CD4-positive, alpha-beta T cell treated with Interleukin-2 at 100 ng/mL for 4 hours (primary cell): ENCODE data around the gene ZMAT5.

Source experiments
- DNase-seq: peaks from one replicate; pipeline ENCODE4 v3.0.0-alpha.2; 2020; ENCODE audit warnings: low spot score

Gene ZMAT5

DNA sequence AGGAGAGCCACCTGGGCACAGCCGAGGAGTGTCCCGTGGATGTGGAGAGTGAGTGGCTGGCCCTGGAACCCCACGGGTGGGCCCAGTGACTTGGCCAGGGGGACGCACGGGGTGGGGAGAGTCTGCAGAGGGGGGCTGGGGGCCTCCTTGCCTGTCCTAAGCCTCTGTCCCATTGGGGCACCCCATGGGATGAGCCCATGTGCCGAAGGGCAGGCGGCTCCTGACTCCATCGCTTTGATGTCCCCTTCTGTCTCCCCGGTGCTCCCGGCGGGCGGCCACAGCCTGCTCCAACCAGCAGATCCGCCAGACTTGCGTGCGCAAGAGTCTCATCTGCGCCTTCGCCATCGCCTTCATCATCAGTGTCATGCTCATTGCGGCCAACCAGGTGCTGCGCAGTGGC, 37.6 kb downstream of the ZMAT5 start:
- no peak for DNase-seq

DNA sequence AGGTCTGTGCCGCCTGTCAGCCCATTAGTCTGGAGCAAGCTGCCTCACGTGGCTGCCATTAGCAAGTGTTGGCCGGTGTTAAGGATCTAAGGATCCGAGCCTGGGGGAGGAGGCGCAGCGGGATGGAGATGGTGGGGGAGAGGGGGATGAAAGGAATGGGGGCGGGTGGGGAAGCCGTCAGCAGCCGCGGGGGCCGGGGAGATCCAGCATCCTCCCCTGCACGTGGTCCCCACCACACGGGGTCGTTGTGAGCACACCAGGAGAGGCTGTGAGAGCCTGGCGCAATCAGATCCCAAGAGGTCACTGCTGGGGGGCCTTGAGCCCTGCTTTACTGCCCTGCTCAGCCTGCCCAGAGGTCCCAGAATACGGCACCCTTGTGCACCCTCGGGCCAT, 39.7 kb downstream of the ZMAT5 start:
- no peak for DNase-seq

DNA sequence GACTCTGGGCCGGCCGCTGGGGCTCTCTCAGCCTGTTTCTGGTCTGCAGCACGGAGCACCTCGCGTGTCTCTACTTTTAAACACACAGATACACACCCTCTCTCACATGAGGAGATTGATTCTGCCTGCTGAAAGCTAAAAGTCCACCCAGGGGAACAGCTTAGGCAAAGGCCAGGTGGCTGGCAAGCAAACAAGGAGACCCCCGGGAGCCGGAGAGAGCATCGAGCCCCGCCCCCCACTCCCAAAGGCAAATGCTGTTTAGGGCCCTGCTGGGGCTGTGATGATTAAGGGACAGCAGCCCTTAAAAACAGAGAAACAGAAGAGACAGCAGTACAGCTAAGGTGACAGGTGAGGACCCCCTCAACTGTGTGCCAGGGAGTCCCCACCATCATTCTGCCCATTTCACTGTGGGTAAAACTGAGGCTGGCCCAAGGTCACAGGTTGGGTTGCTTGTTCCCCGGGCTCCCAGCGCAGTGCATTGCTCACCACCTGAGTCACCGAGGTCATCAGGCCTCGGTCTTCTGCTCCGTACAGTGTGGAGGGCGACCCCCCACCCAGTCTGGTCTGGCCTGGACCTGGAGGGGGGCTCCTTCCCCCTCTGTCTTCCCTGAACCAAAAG, 40.2 kb downstream of the ZMAT5 start:
- no peak for DNase-seq

DNA sequence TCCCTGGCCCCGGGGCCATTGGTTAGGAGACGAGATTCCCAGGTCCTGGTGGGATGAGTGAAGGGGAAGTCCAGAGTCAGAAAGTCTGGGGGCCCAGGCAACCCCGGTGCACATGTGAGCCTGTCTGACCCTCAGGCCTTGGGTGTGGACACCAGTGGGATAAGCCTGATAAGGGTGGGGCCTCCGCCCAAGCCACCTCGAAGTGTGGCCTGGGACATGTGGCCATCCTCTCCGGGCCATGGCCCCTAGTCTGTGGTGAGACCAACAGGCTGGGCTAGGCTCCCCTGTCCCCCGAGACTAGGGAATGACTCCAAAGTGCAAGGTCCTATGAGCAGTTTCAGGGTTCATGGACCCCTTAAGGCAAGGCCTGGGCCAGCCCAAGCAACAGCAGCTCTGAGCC, 40.7 kb downstream of the ZMAT5 start:
- DNase-seq = no peak

DNA sequence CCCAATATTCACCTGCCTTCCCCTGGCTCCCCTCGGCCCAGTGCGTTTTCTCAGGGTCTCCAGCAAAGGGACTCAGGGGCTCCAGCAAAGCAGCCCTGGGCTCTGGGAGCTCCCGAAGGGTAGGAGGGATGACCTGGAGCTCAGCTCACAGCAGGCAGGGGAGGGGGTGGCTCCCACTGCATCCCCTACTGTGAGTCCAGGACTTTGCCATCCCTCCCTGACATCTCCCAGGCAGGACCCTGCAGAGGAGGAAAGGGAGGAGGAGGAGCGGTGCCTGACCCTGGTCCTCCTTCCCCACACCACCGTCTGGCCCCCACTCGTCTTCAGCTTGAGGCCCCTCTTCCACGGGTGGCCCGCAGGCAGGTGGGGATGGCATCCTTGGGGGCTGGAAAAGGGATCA, 42.0 kb downstream of the ZMAT5 start:
- no peak for DNase-seq

DNA sequence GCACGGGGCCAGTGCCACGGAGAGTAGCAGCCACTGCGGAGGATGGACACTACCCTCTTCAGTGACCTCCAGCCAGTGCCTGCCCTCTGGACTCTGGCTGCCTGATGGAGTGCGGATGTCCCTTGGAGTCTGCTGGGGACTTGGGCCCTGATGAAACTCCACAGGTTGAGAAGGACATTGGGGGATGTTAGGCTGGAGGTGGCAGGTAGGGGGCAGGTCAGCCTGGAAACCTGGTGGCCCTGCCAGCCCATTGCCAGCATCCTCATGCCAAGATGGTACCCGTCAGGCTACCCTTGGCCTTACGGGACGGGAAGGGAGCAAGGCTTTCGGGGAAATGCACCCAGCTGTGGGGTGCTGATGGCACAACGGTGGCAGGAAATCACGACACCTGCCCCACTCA, 43.0 kb downstream of the ZMAT5 start:
- no peak for DNase-seq

DNA sequence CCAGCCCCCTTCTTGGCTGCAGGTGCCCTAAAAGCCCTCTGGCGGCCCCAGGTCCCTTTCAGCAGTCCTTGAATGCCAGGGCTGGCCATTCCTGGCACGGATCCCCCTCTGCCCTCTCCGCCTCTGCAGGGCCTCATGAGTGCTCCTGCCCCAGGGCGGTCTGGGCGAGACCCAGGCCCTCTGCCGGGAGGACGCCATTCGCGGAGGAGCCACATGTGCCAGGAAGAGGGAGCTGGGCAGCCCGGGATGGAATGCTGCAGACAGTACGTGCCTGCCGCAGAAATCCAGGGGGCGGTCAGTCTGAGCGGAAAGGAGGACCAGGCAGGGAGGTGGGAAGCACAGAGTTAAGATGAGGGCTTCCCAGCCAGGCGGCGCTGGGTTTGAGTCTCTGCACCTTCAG, 44.2 kb downstream of the ZMAT5 start:
- no peak for DNase-seq

DNA sequence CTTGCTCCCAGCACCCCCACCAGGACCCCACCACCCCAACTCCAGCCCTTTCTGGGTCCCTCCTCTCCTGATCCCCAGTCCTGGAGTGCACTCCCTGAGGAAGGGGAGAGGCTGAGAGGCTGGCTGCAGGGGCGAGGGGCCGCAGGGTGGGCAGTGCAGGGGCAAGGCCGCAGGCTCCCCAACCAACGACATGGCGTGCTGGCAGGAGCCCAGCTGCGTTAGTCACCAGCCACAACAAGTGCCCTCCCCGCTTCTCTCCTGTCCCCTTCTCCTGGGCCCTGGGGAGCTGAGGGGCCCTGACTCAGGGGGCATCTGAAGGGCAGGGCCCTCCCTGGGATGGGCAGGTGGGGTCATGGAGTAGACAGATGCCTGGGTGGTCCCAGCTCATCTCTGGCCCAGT, 44.7 kb downstream of the ZMAT5 start:
- DNase-seq = no peak

DNA sequence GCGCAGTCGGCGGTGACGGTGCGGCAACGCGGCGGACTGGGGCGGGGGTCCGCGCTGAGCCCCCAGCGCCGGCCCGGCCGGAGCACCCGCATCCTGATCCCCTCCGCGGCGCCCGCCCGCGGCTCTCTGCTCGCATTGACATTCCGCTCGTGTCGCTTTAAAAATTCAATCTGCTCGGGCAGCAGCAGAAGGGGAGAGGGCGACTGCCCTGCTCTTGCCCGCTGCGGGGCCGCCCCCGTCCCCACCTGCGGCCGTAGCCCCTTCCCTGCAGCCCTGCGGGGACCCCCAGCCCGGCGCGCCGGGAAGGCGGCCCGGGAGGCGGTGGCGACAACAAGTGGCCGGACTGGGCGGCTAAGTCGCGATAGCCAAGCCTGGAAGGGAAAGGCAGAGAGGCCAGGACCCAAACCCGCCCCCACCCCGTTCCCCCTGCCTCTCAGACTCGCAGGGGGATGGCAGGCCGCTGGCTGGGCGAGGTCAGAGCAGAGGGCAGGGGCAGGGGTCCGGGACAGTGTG, 45.9 kb downstream of the ZMAT5 start:
- DNase-seq = no peak

DNA sequence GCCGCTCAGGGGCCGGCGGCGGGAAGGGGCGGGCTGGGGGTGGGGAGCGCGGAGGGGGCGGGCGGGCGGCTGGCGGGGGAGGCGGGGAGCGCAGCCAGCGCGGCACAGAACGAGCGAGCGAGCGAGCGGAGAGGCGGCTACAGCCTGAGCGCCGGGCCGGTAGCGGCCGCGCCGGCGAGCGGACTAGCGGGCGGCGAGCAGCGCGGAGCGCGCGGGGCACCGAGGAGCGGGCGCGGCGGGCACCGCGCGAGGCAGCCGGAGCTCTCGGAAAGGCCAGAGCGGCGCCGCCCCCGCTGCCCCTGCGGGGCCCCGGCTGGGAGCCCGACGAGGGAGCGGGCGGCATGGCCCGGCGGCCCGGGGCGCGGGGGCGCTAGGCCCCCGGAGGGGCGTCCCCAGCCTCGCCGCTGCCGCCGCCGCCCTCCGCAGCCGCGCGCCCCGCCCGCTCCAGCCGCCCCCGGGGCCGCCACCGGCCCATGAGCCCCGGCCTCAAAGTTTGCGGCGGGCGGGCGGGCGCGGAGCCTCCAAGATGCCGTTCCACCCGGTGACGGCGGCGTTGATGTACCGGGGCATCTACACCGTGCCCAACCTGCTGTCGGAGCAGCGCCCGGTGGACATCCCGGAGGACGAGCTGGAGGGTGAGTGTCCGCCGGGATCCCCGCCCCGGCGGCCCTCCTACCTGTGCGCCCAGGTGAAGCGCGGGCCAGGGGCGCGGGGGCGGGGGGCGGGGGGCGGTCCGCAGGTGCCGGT, 46.7 kb downstream of the ZMAT5 start, which contains the start of gene CABP7:
Gene CABP7, plus strand, starts transcription at position 105 of the 747 bp plus-strand sequence. Its CDS starts 422 bp downstream, at position 527.
- no peak for DNase-seq

DNA sequence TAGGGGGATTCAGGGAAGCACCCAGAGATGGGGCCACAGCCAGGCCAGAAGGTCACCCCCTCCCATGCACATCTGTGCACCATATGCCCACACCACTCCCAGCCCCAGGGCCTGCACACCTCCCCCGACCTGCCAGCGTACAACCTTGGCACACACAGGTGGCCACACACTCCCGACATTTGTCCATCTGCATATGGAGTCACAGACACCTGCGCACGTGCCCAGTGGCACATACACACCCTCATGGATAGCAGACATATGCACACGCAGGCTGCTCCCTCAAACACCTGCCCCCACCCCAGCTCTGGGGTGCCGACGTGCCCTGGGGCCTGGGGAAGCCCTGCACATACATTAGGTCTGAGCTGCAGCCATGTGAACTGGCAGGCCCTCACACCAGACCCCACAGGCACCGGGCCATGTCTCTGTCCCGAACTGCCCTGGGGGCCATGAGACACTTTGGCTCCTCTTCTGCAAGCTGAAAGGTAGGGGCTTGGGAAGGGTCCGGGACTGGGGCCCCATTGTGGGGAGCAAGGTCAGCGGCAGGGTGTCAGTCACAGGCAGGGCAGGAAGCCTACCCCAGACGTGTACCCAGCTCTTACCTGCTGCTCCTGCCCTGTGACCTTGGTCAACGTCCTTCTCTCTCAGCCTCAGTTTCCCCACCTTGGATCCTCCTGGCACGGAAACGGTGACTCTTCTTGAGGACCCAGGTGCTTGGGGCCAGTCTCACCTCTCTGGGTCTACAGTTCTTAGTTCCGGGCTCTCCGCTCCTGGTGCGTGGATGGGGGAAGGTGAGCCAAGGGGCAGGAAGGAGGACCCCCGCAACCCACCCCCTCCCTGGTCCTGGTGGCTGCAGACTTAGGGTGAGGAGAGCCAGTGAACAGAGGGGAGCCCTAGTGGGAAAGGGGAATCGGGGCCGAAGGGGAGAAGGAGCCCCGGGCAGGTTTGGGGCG, 47.6 kb downstream of the ZMAT5 start:
- DNase-seq = no peak

DNA sequence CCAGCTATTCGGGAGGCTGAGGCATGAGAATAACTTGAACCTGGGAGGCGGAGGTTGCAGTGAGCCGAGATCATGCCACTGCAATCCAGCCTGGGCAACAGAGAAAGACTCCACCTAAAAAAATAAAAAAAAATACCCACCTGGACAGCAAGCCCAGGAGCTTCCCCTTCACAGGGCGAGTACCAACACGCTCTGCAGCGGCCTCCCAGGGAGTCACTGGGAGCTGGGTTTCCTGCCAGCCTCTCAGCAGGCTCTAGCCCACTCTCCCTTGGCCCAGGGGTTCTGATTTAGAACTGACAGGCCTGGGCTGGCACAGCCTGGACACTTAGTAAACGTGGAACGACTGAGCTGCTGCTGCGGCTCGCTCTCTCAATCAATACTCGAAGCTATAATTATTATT, 49.0 kb downstream of the ZMAT5 start:
- no peak for DNase-seq

DNA sequence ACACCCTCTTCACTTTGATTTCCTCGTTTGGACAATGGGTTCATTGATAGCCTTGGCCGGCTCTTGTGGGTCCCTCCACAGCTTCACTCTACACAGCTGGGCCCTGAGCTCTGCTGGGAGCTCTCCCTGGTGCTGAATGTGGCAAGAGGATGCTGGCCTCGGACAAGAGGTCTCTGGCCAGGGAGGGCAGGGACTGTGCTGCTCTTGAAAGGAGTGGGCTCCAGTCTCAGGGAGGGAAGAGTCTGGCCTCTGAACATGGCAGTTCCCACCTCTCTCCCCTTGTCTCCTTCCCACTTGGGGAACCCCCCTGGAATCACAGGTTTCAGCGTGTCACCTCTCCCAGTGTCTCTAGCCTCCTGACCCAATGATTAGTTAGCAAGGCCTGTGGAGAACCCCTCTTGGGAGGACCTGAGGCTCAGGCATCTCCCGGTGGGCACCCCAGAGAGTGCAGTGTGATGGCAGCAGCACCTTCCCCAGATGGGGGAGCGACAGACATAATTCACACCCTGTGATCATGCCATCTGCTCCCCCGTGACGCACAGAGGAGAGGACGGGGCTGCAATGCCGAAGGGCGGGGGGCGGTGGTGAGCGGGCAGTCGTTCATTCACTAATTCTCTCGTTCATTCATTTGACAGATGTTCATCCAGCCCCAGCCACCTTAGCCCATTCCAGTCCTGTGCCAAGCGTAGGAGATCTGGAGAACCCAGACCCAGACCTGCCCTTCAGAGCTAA, 49.8 kb downstream of the ZMAT5 start:
- peak; percentile 3 for DNase-seq

DNA sequence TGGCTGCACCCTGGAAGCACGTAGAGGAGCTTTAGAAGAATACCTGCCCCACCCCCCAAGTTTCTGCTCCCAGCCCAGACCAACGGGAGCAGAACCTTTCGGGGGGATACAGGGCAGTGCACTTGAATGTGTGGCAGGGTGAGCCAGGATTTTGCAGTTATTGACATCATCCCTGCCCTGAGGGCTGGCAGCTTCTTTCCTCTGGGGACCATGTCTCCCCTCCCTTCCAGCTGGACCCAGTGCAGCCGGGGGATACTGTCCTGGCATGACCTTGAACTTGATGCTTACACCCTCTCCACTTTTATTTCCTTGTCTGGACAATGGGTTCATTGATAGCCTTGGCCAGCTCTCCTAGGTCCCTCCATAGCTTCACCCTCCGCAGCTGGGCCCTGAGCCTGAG, 51.1 kb downstream of the ZMAT5 start:
- DNase-seq = no peak

DNA sequence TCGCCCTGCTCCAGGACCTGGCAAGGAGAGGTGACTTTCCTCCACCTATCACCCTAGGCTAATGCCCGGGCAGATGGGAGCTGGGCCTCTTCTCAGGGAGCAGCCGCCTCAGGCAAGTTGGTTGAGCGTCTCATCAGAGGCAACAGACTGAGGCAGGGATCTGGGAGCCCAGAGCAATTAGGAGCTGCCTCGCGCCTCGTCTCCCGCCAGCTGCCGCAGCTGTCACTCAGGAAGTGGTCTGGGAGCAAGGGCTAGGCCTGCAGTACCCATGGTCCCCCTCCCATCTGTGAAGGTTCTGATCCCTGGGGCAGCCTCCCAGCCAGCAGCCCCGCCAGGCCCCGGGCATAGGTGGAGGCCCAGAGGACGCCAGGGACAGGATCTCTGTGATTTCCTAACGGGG, 51.6 kb downstream of the ZMAT5 start:
- DNase-seq = no peak

DNA sequence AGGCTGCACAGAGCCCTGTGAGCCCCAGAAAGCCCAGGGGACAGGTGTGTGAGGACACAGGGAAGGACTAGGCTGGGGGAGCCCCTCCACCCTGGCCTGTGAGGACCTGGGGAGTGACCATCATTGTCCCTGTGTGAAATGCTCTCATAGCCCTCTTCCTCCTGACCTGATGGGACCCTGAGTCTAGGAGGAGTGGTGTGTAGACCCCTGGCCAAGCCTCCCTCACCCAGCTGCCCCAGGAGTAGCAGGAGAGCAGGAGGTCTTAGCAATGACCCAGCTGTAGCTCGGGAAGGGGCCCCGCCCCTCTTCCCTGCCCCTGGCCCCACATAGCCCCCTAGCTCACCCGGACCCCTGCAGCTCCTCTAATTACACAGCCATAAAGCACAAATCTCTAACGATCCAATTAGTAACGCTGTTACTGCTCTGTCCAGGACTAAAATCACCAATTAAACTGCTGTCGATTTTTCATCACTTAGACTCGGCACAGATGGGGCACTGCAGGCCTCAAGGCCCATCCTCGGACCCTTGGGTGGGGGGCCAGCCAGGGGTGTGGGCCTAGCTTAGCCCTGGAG, 53.6 kb downstream of the ZMAT5 start:
- no peak for DNase-seq

DNA sequence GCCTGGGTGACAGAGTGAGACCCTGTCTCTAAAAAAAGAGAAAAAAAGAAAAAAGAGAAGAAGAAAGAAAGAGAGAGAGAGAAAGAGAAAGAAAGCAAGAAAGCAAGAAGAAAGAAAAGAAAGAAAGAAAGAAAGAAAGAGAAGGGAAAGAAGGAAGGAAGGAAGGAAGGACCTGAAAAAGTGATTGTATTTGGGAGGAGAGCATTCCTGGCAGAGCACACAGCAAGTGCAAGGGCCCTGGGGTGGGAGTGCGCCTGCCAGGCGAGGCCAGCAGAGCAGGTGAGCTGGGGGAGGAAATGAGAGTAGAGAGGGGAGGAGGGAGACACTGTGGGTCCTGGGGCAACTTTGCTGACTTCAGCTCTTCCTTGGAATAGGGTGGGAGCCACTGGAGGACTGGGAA, 54.7 kb downstream of the ZMAT5 start:
- no peak for DNase-seq

DNA sequence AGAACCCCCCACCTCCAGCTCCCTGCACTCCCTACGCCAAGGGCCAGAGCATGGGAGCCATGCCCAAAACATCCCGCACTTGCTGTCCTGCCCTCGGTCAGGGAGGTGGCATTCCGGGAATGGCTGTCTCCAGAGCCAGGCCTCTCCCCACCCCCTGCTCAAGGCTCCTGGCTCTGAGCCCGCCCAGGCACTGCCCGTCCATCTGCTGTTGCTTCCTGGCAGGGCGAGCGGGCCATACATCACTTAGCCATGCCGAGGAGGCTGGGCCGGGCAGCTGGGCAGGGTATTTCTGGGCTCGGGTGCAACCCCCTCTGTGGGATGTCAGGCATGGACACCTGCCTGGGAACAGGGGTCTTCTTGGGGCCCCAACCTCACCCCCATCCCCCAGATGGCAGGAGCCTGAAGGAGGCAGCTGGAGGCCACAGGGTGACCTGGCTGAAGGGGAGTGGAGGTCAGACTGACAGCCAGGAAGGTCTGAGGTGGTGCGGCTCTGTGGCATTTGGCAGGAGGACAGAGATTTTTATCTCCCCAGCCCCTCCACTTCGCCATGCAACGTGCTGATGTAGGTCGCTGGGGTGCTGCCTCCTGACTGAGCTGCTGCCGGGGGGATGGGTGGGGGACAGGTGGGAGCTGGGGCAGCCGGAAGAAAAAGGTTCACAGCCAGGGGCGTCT, 55.7 kb downstream of the ZMAT5 start:
- no peak for DNase-seq

DNA sequence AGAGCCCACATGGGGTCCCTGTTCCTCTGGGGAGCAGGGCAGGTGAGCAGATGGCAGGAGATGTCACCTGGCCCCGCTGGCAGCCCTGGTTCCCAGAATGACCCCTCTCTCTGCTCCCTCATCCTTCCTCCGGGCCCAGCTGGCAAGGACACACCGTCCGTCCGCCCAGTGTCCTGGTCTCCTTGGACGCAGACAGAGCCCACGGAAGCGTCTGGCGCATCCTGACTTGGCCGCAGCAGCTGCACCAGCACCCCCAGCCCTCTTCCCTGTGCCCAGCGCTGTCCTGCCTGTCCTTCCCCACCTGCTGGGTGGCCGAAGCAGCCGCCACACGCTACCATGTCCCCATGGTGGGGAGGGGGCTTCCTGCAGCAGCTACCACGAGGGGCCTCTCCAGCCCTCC, 56.6 kb downstream of the ZMAT5 start:
- no peak for DNase-seq

DNA sequence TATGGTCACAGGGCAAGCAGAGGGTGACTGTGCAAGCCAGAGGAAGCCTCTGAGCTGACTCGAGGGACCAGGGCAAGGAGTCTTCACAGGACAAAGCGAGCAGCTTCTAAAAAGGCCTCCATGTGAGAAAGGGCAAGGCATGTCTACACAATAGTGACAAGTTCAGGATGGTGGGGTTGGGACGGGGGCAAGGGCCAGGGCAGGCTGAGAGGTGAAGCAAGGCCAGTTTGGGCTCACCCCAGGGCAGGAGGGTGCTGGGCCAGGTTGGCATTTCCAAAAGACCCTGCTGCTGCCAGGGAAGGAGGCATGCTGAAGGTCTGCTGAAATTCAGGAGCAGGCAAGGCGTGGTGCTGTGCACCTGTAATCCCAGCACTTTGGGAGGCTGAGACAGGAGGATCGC, 59.3 kb downstream of the ZMAT5 start:
- DNase-seq = no peak

DNA sequence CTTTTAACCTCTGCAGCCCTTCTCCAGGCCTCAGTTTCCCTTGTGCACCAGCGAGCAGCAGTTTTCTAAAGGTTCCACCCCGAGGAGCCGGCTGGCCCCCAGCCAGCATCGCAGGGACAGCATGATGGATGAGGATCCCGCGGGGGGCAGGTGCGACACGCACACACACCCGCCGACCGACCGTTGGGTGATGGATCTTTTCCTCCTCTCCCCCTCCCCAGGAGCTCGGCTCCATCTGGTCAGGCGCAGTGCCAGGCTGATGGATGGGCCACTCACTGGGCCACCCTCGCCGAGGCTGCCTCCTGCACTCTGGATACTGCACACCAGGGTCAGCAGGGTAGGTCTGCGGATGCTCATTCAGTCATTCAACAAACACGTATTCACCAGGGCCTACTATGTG, 59.8 kb downstream of the ZMAT5 start:
- no peak for DNase-seq
